HG03045 (cell line): ENCODE data around the gene LIMS2.

Source experiments
- ATAC-seq: cut with Tn5 transposase; IDR thresholded peaks from one replicate; pipeline ENCODE4 v1.9.1; 2021; ENCODE audit warnings: mild to moderate bottlenecking, moderate library complexity; ENCODE audit not compliant: unreplicated experiment

LIMS2 gene

DNA sequence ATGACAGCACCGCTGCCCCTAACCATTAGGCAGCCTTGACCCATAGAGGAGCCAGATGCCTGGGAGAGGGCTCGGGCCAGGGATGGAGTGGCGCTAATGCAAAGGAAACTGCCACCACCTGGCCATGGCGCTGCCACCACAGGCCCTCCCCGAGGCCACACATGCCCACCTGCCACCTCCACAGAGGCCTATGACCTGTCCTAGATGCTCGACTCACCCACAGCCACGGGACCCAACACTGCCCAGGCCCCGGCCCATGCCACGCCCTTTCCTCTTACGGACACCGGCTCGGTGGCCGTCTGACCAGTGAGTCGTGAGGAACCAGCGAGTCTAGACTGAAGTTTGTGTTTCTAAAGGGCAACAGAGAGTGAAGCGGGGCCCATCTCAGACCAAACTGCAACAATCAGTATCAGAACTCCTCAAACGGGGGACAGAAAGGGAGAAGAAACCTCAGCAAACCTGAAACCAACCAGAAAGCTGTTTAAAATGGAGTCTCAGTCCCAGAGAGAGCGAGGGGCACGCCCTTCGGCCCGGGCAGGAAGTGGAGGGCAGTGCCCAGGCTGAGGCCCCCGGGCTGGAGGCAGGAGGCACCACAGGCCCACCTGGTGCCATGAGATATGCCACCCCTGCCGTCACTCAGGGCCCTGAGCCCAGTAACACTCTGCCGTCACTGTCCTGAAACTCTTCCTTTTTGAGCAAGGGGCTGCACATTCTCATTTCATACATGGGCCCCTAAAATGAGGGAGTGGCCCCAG, 28.7 kb downstream of the LIMS2 start:
- ATAC-seq, result no peak

GRCh38 chr2:127645395-127646291, 29.7 kb downstream of the LIMS2 start, which contains the start of gene GPR17:
Gene GPR17 (plus strand): TSS chr2:127646153. CDS start chr2:127650736, 4,583 bp downstream.
- ATAC-seq, result no peak

GRCh38 chr2:127645026-127645394, 30.3 kb downstream of the LIMS2 start:
- ATAC-seq, result no peak

- ATAC-seq, result no peak
These were observed 31.0 kb downstream of the LIMS2 start for GRCh38 chr2:127644066-127645025.

DNA sequence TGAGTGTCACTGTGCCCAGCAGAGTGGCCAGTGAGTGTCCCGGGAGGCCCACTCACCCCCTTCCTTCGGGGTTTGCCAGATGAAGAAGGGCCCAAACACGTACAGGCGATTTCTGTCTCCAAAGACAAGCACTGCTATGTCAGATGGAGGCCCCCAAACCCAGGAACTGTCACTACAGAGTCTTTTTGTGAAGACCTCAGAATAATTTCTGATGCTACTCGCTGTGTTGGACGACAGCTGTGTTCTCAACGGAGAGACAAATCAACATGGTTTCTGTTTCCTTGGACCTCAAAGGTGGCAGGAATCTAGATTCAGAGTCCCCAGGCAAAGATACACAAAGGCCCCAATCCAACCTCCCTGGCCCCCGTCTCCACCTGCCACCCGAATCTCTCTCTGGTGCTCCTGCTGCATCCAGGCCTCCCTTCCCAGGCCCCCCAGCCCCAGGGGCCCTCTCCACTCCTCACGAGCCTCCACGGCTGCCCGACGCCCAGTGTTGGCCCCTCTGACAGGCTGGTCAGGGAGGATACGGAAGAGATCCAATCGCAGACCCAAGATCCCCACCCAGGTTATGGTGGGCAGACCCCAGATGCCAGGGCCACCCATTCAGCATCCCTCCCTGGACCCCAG, 31.8 kb downstream of the LIMS2 start:
- no peak for ATAC-seq

DNA sequence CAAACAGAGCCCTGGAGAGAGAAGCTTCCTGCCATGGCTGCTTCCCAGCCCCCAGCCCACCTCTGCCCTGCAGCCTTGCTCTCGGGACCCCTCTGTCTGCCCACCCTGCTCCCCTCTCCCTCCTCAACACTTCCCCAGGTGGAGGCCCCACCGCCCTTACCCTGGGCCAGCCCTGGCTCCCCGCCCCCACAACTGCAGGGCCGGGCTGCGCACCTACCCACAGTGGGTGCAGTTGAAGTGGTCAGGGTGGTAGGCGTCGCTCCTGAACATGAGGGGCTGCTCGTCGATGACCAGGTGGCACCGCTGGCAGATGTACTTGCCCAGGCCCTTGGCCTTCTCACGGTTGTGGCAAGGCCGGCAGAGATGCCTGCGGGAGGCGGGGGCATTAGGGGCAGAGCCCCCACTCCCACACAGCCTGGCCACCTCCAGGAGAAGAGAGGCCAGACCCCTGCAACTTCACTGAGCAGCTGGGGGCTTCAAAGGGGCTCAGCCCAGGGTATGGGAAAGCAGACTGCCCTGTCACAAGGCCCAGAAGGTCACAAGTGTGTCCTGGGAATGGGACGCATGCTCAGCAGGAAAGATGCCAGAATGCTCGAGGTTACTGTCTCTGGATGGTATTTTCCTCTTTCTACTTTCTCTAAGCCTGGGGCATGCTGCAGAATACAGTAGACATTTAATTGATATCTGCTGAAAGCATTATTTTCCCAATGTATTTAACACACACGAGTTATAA, 32.5 kb downstream of the LIMS2 start:
- ATAC-seq, result no peak

- no peak for ATAC-seq
These were observed 33.4 kb downstream of the LIMS2 start for GRCh38 chr2:127641846-127642507.

DNA sequence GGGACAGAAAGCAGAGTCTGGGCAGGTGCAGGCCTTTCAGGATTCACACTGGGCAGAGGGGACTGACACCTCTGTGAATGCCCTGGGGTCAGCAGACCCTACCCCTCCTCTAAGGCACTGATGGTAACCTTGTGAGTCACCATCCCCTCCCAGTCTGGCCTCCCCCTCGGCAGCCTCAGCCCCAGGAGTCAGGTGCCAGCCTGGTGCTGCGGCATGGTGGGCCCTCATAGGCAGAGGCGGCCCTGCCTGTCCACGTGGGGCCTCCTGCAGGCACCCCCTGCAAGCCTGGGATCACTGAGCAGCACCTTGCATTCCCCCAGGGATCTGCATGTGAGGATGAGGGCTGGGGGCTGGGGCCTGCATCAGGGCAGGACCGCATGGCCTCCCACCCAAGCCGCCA, 34.2 kb downstream of the LIMS2 start:
- ATAC-seq, result no peak

DNA sequence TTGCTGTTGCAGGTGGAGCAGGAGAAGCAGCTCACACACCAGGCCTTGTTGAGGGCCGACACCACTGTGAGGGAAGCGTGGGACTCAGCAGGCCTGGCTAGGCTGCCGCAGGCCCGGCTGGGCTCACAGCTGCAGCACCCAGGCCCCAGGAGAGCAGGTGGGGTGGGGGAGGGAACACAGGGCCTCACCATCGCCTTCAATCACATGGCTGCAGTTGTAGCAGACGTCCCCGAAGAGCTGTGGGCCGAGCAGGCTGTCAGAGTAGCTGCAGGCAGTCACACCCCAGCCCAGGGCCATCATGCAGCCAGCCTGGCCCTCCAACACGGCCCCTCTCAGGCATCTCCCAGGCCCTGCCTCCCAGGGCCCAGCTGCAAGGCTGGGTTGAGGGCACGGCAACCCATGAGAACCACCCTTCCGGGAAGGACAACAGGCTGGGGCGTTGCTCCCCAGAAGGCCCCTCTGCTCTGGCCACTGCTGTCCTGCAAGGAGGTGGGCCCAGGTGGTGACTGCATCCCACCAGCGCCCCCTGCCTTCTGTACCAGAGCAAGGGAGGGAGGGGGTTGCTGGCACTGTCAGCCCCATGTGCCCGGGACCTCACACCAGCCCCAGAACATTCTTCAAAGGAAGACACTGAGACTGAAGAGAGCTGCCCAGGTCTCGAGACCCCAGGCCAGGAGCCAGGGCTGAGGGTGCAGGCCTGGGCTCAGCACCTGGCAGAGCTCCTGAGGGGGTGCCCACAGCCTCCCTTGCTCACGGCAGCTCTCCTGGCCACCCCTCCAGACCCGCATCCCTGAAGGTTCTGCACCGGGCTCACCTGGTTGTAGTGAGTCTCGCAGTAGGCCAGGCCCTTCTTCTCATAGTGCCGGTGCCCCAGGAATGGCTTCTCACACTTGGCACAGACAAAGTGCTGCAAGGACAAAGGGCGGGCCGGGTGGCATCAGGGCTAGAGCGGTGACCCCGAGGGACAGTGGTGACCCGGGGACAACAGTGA, 35.0 kb downstream of the LIMS2 start:
- ATAC-seq, result no peak

DNA sequence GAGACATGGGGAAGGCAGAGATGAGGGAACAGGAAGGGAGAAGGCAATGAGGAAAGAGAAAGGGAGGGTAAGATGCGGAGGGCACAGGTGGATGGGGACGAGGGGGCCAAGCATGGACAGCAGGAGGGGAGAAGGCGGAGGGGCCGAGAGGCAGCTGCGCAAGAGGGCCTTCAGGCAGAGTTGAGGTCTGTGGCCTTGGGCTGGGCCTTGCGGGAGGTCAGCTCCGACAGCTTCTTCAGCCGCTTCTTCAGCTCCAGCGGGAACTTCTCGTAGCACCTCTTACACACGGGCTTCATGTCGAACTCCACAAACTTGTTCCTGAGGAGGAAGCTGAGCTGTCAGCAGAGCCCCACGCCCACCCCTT, 36.2 kb downstream of the LIMS2 start:
- ATAC-seq, result no peak

- no peak for ATAC-seq
These were observed 36.8 kb downstream of the LIMS2 start for GRCh38 chr2:127638361-127639110.

DNA sequence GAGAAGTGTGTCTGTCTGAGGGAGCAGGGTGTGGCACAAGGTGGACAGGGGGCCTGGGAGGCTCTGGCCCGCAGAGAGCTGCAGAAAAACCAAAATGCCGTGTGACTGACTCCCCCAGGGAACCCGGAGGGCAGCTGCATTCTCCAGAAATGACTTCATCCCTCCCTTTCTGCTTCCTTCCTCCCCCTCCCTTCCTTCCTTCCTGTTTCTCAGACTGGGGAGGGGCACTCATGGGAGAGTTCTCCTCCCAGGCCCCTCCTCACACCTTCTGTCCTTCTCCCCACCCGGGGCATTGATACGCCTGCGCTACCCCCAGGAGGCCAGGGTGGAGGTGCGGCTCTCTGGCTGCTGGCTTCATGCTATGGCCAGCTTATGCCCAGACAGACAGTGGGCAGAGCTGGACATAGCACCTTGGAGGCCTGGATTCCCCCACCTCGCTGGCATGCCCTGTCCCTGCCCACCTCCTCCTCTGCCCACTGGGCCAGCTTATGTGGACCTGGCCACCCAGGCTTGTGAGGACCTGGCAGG, 37.5 kb downstream of the LIMS2 start:
- no peak for ATAC-seq

GRCh38 chr2:127637236-127637630, 38.1 kb downstream of the LIMS2 start:
- ATAC-seq, result no peak

- ATAC-seq, result no peak
These were observed 38.8 kb downstream of the LIMS2 start for GRCh38 chr2:127636248-127637235.

GRCh38 chr2:127635380-127636237, 39.7 kb downstream of the LIMS2 start:
- ATAC-seq, result no peak
